ENCODE measurements around the gene SLC24A3. TPM values are rescaled to one million over a fixed set of nuclear protein-coding genes. Genes with fewer than 3 reads are reported as not detected.

The SLC24A3 gene
- total RNA-seq, 2 experiments from 2014 or later = not detected

- H3K36me3 ChIP-seq (ENCODE audit: insufficient read depth, low read length) = no peaks in the 10 kb centered on the region
- ChIA-PET CTCF (ENCODE audit: unreplicated experiment) (no interaction called here), POLR2A (no interaction called here)
- no peak overlapping the region for H2AFZ ChIP-seq (ENCODE audit: low read length)
- TF ChIP-seq CTCF (conservative IDR thresholded peaks at IDR 0.05; ENCODE audit: low read length) (no peak), EZH2phosphoT487 (IDR thresholded peaks at IDR 0.05; ENCODE audit: borderline replicate concordance, low read depth, low read length) (no peak)
- no peaks in the 10 kb centered on the region for H4K20me1 ChIP-seq (ENCODE audit: insufficient read depth, low read length)
- intact Hi-C loops (cut with micrococcal nuclease; ENCODE audit: unreplicated experiment) = no loop called here
- H3K4me3 ChIP-seq (ENCODE audit: low read depth, low read length, poor library complexity, severe bottlenecking) = no peak overlapping the region
- no peaks in the 10 kb centered on the region for H3K79me2 ChIP-seq (ENCODE audit: insufficient read depth, low read depth, low read length)
- H3K9me2 ChIP-seq (ENCODE audit: insufficient read depth, low read length) = no peaks in the 10 kb centered on the region
- no TSS peak for BruUV-seq (replicated peaks)
- no peak overlapping the region for H3K4me2 ChIP-seq (ENCODE audit: low read length)
- DNase-seq (ENCODE audit: low spot score) = no peak
- H3K9me3 ChIP-seq (ENCODE audit: low read length) = no peaks in the 10 kb centered on the region
- no peak overlapping the region for H3K27ac ChIP-seq (ENCODE audit: low read depth, low read length, poor library complexity, severe bottlenecking)
- H3K4me1 ChIP-seq (ENCODE audit: insufficient read depth, low read length, poor library complexity, severe bottlenecking) = no peaks in the 10 kb centered on the region
These were observed 327.9 kb downstream of the SLC24A3 start for GRCh38 chr20:19540392-19540791.

GRCh38 chr20:19543101-19543500 is 330.7 kb downstream of the SLC24A3 start:
- no TSS peak for BruUV-seq (replicated peaks)
- no peak for DNase-seq (ENCODE audit: low spot score)
- intact Hi-C loops (cut with micrococcal nuclease; ENCODE audit: unreplicated experiment) = no loop called here
- CTCF ChIA-PET (ENCODE audit: unreplicated experiment) = no interaction called here
- POLR2A ChIA-PET = interaction anchor here (0.7 kb wide), 2 partner anchors 11 to 264 kb away, joined by 3 to 4 read pairs; no protein-coding TSS in a partner anchor
- Histone ChIP-seq H3K4me3 (ENCODE audit: low read depth, low read length, poor library complexity, severe bottlenecking) (no peak overlapping the region), H2AFZ (ENCODE audit: low read length) (no peak overlapping the region), H3K4me2 (ENCODE audit: low read length) (no peak overlapping the region), H3K9me2 (ENCODE audit: insufficient read depth, low read length) (no peaks in the 10 kb centered on the region), H4K20me1 (ENCODE audit: insufficient read depth, low read length) (no peaks in the 10 kb centered on the region), H3K4me1 (ENCODE audit: insufficient read depth, low read length, poor library complexity, severe bottlenecking) (no peaks in the 10 kb centered on the region), H3K36me3 (ENCODE audit: insufficient read depth, low read length) (no peaks in the 10 kb centered on the region), H3K79me2 (ENCODE audit: insufficient read depth, low read depth, low read length) (no peaks in the 10 kb centered on the region), H3K9me3 (ENCODE audit: low read length) (no peaks in the 10 kb centered on the region), H3K27ac (ENCODE audit: low read depth, low read length, poor library complexity, severe bottlenecking) (no peak overlapping the region)
- no peak for TF ChIP-seq EZH2phosphoT487 (IDR thresholded peaks at IDR 0.05; ENCODE audit: borderline replicate concordance, low read depth, low read length)
- no peak for TF ChIP-seq CTCF (conservative IDR thresholded peaks at IDR 0.05; ENCODE audit: low read length)

- no peak for DNase-seq (ENCODE audit: low spot score)
- H4K20me1 ChIP-seq (ENCODE audit: insufficient read depth, low read length) = no peaks in the 10 kb centered on the region
- H3K9me2 ChIP-seq (ENCODE audit: insufficient read depth, low read length) = no peaks in the 10 kb centered on the region
- no TSS peak for BruUV-seq (replicated peaks)
- TF ChIP-seq EZH2phosphoT487 (IDR thresholded peaks at IDR 0.05; ENCODE audit: borderline replicate concordance, low read depth, low read length) (no peak), CTCF (conservative IDR thresholded peaks at IDR 0.05; ENCODE audit: low read length) (no peak)
- H3K27ac ChIP-seq (ENCODE audit: low read depth, low read length, poor library complexity, severe bottlenecking) = no peak overlapping the region
- intact Hi-C loops (cut with micrococcal nuclease; ENCODE audit: unreplicated experiment) = no loop called here
- no peaks in the 10 kb centered on the region for H3K79me2 ChIP-seq (ENCODE audit: insufficient read depth, low read depth, low read length)
- H2AFZ ChIP-seq (ENCODE audit: low read length) = no peak overlapping the region
- ChIA-PET CTCF (ENCODE audit: unreplicated experiment) (no interaction called here), POLR2A (no interaction called here)
- H3K36me3 ChIP-seq (ENCODE audit: insufficient read depth, low read length) = no peaks in the 10 kb centered on the region
- H3K4me1 ChIP-seq (ENCODE audit: insufficient read depth, low read length, poor library complexity, severe bottlenecking) = no peaks in the 10 kb centered on the region
- no peaks in the 10 kb centered on the region for H3K9me3 ChIP-seq (ENCODE audit: low read length)
- H3K4me3 ChIP-seq (ENCODE audit: low read depth, low read length, poor library complexity, severe bottlenecking) = no peak overlapping the region
- H3K4me2 ChIP-seq (ENCODE audit: low read length) = no peak overlapping the region
These were observed 332.2 kb downstream of the SLC24A3 start for GRCh38 chr20:19544684-19545083.

Data from OCI-LY7 (cell line).